HepG2 (cell line): ENCODE results near the gene RAB9A. TPM values are rescaled to one million over a fixed set of nuclear protein-coding genes. Genes with fewer than 3 reads are reported as not detected.

Experiments used
- ATF1 ChIP-seq: IDR thresholded peaks from 2 replicates; pipeline ENCODE4 v1.6.1; 2016; ENCODE audit warnings: mild to moderate bottlenecking, control low read depth
- CHCHD3 ChIP-seq: sonication (generic); formaldehyde crosslinking; IDR thresholded peaks from 2 replicates; pipeline ENCODE4 v1.8.0; 2022; ENCODE audit warnings: mild to moderate bottlenecking, missing genetic modification reagents, moderate library complexity
- NCOR1 ChIP-seq: fragments of 200-600 bp; sonication (generic); IDR thresholded peaks from 2 replicates; pipeline ENCODE4 v1.7.0; 2017; ENCODE audit warnings: antibody characterized with exemption, low read length, borderline replicate concordance
- NFKBIZ ChIP-seq: IDR thresholded peaks from 2 replicates; pipeline ENCODE4 v1.6.1; 2018; ENCODE audit warnings: missing genetic modification reagents, missing compliant biosample characterization
- TEAD2 ChIP-seq: sonication (generic); formaldehyde crosslinking; IDR thresholded peaks from 2 replicates; pipeline ENCODE4 v1.9.0; 2021; ENCODE audit warnings: missing genetic modification reagents
- U2AF1 ChIP-seq: fragments of 200-400 bp; formaldehyde crosslinking; optimal IDR thresholded peaks from 2 replicates; pipeline ENCODE3; 2017; ENCODE audit warnings: mild to moderate bottlenecking, low read depth, low read length
- ZBTB21 ChIP-seq: sonication (generic); formaldehyde crosslinking; IDR thresholded peaks from 2 replicates; pipeline ENCODE4 v1.4.0; 2020; ENCODE audit warnings: missing genetic modification reagents
- ZHX1 ChIP-seq: sonication (generic); formaldehyde crosslinking; IDR thresholded peaks from 2 replicates; pipeline ENCODE4 v1.8.1; 2022; ENCODE audit warnings: low read depth, mild to moderate bottlenecking, missing genetic modification reagents
- ZNF414 ChIP-seq: sonication (generic); formaldehyde crosslinking; IDR thresholded peaks from 2 replicates; pipeline ENCODE4 v1.5.0; 2020; ENCODE audit warnings: missing genetic modification reagents
- ZNF615 ChIP-seq: sonication (generic); formaldehyde crosslinking; IDR thresholded peaks from 2 replicates; pipeline ENCODE4 v1.5.0; 2020; ENCODE audit warnings: mild to moderate bottlenecking, missing genetic modification reagents, borderline replicate concordance
- ZNF670 ChIP-seq: sonication (generic); formaldehyde crosslinking; IDR thresholded peaks from 2 replicates; pipeline ENCODE4 v1.8.0; 2022; ENCODE audit warnings: mild to moderate bottlenecking, missing genetic modification reagents, borderline replicate concordance
- ZNF740 ChIP-seq: sonication (generic); formaldehyde crosslinking; IDR thresholded peaks from 2 replicates; pipeline ENCODE4 v1.4.0; 2020; ENCODE audit warnings: missing genetic modification reagents
- ZNF781 ChIP-seq: sonication (generic); formaldehyde crosslinking; IDR thresholded peaks from 2 replicates; pipeline ENCODE4 v1.5.1; 2020; ENCODE audit warnings: borderline replicate concordance, mild to moderate bottlenecking, missing genetic modification reagents; ENCODE audit errors: not compliant biosample characterization
- ZSCAN21 ChIP-seq: sonication (generic); formaldehyde crosslinking; IDR thresholded peaks from 2 replicates; pipeline ENCODE4 v1.8.0; 2022; ENCODE audit warnings: mild to moderate bottlenecking, missing genetic modification reagents, moderate library complexity, borderline replicate concordance
- polyA plus RNA-seq, 8 experiments: library from polyadenylated mRNA; depleted of rRNA in 3 of 8; stranded (reverse) in 7 of 8; unstranded in 1 of 8; fragments of >200 nt; fragmentation: Illumina TruSeq in 4 of 8; extraction: Trizol in 4 of 8; gene quantifications; 2 replicates each; pipeline versions ENCODE4 v1.2.1 to v1.2.3, GENCODE V29; 2011 to 2016; ENCODE audit warnings: low read depth in 4 of 8, missing spikeins in 1 of 8, mixed read lengths in 1 of 8; ENCODE audit not compliant: insufficient read depth in 1 of 8
- total RNA-seq, 5 experiments: library from RNA; depleted of rRNA; stranded (reverse); fragments of >200 nt; fragmentation: Illumina TruSeq; extraction: Trizol; gene quantifications; 2 replicates each; pipeline ENCODE4 v1.2.3, GENCODE V29; 2016; ENCODE audit warnings: low read depth in 1 of 5

The RAB9A gene
- total and polyA plus RNA-seq, 2 of the 13 experiments (the other 11 are each of a cell fraction or from before 2014, with no cell fraction given): 10.5 to 23.1 TPM

- TF ChIP-seq NCOR1 (no peak), ZNF670 (CRISPR knock-in tag) (no peak), ZNF740 (CRISPR knock-in tag) (no peak), NFKBIZ (CRISPR knock-in tag) (no peak), ZHX1 (CRISPR knock-in tag) (no peak), ZSCAN21 (CRISPR knock-in tag) (no peak), ZNF781 (CRISPR knock-in tag) (no peak), TEAD2 (no peak), ZNF615 (CRISPR knock-in tag) (no peak), CHCHD3 (CRISPR knock-in tag) (no peak), U2AF1 (no peak), ZNF414 (no peak), ATF1 (no peak), ZBTB21 (CRISPR knock-in tag) (no peak)
- TF ChIP-seq, all 625 proteins: peak for 0
Measured at GRCh38 chrX:13752646-13753045, 63.7 kb downstream of the RAB9A start (continued).
